Right ventricle myocardium superior (tissue), 1 donor: ENCODE results near the gene GPR89B. TPM values are rescaled to one million over a fixed set of nuclear protein-coding genes. Genes with fewer than 3 reads are reported as not detected.
A peak's percentile ranks its signal among the peaks of the same experiment; 100 is the strongest.
"Not testable (repeated sequence)": the region's sequence is repeated elsewhere in the genome, so short reads cannot be mapped to it uniquely, and the experiment has no call there.

Experiments
- ATAC-seq: fragments of 200-7000 bp; cut with Tn5 transposase; one replicate; pipeline ENCODE4 v1.9.1; 2020; ENCODE audit warnings: mild to moderate bottlenecking; ENCODE audit not compliant: poor library complexity
- DNase-seq: peaks from one replicate; pipeline ENCODE4 v3.0.0-alpha.2; 2020
- intact Hi-C: fragments of 100-400 bp; cut with DNase I; formaldehyde crosslinking; loops from one replicate; pipeline ENCODE4 v1.11.2; 2022
- total RNA-seq: library from RNA; stranded (reverse); fragmentation: NEBNext Ultra II Directional; extraction: Animal tissue kit (Norgen Biotek cat#: 25700); gene quantifications from one replicate; pipeline ENCODE4 v1.2.1, GENCODE V29; 2021
- donor health status: DM: no; HTN: yes; CAD: no; lungs with severe emphysema.

GPR89B gene
- total RNA-seq, 1 donor from 2014 or later = 5.9 TPM

DNA sequence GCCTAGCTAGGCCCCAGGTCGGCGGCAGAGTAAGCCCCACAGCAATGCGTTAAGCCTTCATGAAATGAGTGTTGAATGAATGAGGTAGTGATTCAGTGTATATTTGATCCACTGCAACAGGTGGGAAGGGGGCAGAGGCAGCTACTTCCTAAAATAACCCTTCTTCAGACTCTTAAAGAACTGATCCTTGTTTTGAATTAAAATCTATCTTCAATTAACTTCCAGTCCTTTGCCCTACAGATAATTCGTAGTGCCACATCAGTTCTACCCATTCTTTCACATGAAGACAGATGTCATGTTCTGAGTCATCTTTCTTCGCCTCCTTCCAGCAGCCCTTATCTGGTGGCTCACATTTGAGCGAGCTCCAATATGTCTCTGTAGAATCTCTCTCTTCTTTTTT lies 1.0 kb upstream of the GPR89B start:
- intact Hi-C loops, ATAC-seq: not testable (repeated sequence)

GRCh38 chr1:147927689-147928088 lies 531 bp upstream of the GPR89B start:
- intact Hi-C loops, DNase-seq: not testable (repeated sequence)

More for the DNA sequence above, 1.0 kb upstream of the GPR89B start:
- DNase-seq = not testable (repeated sequence)

DNA sequence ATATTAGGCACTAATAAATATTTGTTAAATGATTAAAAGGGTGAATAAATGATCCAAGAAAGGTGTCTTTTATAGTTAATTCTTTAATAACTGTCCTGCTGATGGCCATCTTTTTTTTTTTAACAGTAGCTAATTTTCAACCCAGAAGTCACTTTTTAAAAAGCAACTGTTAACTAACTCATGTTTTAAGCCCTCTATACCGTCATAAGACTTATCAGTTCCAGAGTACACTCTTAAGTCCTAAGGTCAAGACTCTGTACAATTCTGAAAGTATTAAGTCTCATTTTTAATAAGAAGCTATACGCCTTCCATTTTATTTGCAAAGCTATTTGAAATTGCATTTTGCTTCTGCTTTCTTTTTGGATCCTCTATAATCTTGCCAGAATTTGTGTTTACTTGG lies 2.9 kb downstream of the GPR89B start:
- ATAC-seq, intact Hi-C loops, DNase-seq: not testable (repeated sequence)

More at GRCh38 chr1:147927689-147928088, 531 bp upstream of the GPR89B start:
- ATAC-seq = not testable (repeated sequence)

GRCh38 chr1:147935296-147935695 lies 7.1 kb downstream of the GPR89B start:
- DNase-seq, intact Hi-C loops, ATAC-seq: not testable (repeated sequence)

GRCh38 chr1:147940456-147940855 lies 12.2 kb downstream of the GPR89B start:
- ATAC-seq, DNase-seq, intact Hi-C loops: not testable (repeated sequence)

DNA sequence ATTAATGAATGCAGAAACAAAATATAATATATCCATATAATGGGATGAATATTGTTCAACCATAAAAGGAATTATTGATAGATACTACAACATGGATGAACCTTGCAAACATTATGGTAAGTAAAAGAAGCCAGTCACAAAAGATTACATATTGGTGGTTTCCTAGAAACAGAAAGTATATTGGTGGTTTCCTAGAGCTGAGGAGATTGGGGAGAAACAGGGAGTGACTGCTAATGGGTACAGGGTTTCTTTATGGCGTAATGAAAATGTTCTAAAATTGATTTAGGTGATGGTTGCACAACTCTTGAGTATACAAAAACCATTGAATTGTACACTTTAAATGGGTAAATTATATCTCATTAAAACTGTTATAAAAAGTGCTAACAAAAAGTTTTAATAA lies 14.3 kb downstream of the GPR89B start:
- not testable (repeated sequence) for ATAC-seq

GRCh38 chr1:147949517-147949916 lies 21.3 kb downstream of the GPR89B start:
- DNase-seq, intact Hi-C loops, ATAC-seq: not testable (repeated sequence)

More for the DNA sequence above, 14.3 kb downstream of the GPR89B start:
- intact Hi-C loops, DNase-seq: not testable (repeated sequence)

- intact Hi-C loops, DNase-seq, ATAC-seq: not testable (repeated sequence)
Observed at GRCh38 chr1:147958906-147959305, 30.7 kb downstream of the GPR89B start.

DNA sequence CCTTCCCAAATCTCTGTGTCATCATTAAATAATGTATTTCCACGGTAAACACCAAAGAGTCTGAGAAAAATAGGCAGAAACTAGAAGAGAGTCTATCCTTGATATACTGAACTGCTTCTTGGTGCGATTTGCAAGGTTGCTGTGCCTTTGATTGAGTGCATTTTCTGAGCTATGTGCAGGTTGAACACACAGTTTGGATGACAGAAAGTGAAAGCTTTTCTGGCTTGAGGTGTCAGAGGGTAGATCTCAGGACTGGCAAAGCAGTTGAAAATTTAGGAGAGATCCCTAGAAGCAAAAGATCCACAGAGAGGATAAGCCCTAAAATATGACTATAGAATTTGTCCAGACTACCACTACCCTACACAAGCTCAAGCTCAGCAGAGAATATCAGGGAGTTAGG lies 31.5 kb downstream of the GPR89B start:
- ATAC-seq, intact Hi-C loops, DNase-seq: not testable (repeated sequence)

- ATAC-seq, intact Hi-C loops, DNase-seq: not testable (repeated sequence)
Observed at GRCh38 chr1:147964575-147964974, 36.4 kb downstream of the GPR89B start.

- intact Hi-C loops, DNase-seq: not testable (repeated sequence)
Observed at GRCh38 chr1:147966657-147967056, 38.4 kb downstream of the GPR89B start.

DNA sequence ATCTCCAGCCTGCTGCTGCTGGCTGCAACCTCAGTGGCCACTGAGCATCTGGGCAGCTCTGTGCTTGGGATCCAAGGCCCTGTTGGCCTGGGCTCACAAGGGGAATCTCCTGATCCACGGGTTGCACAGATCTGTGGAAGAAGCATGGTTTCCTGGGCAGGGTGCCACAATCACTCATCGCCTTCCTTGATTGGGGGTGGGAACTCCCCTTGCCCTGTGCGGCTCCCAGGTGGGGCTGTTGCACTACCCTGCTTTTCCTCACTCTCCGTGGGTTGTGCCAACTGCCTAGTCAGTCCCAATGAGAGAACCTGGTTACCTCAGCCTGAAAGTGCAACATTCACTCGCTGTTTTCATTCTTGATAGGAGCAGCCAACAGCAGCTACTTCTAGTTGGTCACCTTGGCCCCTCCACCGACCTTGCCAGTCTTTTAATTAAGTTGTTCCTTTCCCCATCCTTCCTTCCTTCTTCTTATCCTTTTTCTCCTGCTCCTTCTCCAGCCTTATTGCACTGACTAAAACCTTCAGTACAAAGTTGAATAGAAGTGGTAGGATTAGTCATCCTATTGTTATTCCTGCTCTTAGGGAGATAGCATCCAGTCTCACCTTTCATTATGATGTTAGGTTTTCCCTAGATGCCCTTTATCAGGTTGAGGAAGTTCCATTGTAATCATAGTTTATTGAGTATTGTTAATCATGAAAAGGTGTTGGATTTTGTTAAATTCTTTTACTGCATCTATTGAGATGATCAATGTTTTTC lies 50.9 kb downstream of the GPR89B start:
- ATAC-seq = peak; percentile 97
- DNase-seq = peak; percentile 28
- intact Hi-C loops = not testable (repeated sequence)

More at GRCh38 chr1:147966657-147967056, 38.4 kb downstream of the GPR89B start:
- not testable (repeated sequence) for ATAC-seq

DNA sequence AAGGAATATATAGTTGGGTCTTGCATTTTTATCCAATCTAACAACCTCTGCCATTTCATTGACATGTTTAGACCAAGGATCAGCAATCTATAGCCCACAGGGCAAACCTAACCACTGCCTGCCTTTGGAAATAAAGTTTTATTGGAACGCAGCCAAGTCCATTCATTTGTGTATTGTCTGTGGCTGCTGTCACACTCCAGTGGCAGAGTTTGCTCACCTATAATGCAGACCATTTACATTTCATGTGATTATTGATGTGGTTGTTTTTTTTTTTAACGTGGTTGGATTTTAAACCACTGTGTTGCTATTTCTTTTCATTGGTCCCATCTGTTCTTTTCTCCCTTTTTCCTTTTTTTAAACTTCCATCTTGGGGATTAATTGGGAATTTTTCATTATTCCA lies 57.2 kb downstream of the GPR89B start:
- intact Hi-C loops, ATAC-seq, DNase-seq: not testable (repeated sequence)

GRCh38 chr1:147987893-147988292 lies 59.7 kb downstream of the GPR89B start:
- intact Hi-C loops, ATAC-seq, DNase-seq: not testable (repeated sequence)

- DNase-seq, intact Hi-C loops, ATAC-seq: not testable (repeated sequence)
Observed at GRCh38 chr1:147992916-147993315, 64.7 kb downstream of the GPR89B start.

DNA sequence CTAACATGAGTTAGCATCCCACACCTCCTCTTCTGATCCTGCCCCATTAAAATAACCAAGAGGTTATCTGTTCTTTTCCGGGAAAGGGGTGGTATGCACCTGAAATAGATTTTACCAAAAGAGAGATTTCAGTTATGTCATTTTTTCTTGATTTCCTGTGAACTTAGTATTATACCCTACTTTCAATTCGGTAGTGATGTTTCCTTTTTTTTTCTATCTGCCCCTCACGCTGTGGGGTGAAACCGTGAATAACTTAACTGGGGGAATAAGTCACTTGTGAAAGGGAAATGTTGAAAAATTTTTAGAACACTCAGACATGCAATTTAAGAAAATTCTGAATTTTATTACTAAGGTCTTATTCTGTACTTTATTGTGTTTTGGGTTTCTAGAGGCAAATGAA lies 65.2 kb downstream of the GPR89B start:
- ATAC-seq, intact Hi-C loops, DNase-seq: not testable (repeated sequence)

- DNase-seq, ATAC-seq, intact Hi-C loops: not testable (repeated sequence)
Observed at GRCh38 chr1:147993825-147994615, 65.8 kb downstream of the GPR89B start.

DNA sequence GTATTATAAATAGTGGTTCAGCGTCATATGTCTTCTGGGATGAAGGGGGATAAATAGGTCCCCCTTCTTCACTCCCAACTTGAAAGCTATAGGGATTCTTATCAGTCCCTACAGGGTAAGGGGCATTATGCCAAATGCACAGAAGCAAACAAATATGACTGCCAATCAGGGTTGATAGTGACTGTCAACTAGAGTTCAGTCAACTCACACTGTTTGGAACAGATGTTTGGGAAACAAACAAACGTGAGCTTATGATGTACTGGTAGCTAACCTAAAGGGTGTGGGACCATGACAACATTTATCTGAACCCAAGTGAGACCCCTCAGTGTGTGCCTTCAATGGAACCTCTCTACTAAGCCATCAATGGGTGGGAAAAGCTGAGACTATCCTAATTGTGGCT lies 67.9 kb downstream of the GPR89B start:
- DNase-seq, intact Hi-C loops, ATAC-seq: not testable (repeated sequence)

DNA sequence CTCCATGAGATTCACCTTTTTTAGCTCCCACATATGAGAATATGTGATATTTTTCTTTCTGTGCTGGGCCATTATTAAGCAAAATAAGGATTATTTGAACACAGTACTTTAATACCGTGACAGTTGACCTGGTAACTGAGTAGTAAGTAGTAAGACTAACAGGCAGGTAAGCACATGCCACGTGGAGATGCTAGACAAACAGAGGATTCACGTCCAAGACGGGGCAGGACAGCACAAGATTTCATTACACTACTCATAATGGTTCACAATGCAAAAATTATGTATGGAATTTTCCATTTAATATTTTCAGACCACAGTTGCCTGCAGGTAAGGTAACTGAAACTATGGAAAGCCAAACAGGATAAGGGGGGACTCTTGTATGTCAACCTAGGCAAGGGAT lies 79.5 kb downstream of the GPR89B start:
- intact Hi-C loops, ATAC-seq, DNase-seq: not testable (repeated sequence)
